Measurements from ENCODE around the gene HSFX3.
"Not testable (repeated sequence)": the region's sequence is repeated elsewhere in the genome, so short reads cannot be mapped to it uniquely, and the experiment has no call there.

Gene HSFX3

GRCh38 chrX:149568701-149569296 lies 19.1 kb upstream of the HSFX3 start:
- Histone ChIP-seq H3K4me3 (ENCODE audit: low read depth, low read length) (no peak overlapping the region), H3K9ac (ENCODE audit: low read depth, low read length) (no peak overlapping the region), H3K4me1 (ENCODE audit: control insufficient read depth, insufficient read depth, low read length) (no peaks in the 10 kb centered on the region), H3K9me3 (ENCODE audit: control insufficient read depth, insufficient read depth, low read length) (no peaks in the 10 kb centered on the region), H3K36me3 (ENCODE audit: control insufficient read depth, insufficient read depth, low read length) (no peaks in the 10 kb centered on the region), H3K27me3 (ENCODE audit: control insufficient read depth, insufficient read depth, low read length) (no peaks in the 10 kb centered on the region)

DNA sequence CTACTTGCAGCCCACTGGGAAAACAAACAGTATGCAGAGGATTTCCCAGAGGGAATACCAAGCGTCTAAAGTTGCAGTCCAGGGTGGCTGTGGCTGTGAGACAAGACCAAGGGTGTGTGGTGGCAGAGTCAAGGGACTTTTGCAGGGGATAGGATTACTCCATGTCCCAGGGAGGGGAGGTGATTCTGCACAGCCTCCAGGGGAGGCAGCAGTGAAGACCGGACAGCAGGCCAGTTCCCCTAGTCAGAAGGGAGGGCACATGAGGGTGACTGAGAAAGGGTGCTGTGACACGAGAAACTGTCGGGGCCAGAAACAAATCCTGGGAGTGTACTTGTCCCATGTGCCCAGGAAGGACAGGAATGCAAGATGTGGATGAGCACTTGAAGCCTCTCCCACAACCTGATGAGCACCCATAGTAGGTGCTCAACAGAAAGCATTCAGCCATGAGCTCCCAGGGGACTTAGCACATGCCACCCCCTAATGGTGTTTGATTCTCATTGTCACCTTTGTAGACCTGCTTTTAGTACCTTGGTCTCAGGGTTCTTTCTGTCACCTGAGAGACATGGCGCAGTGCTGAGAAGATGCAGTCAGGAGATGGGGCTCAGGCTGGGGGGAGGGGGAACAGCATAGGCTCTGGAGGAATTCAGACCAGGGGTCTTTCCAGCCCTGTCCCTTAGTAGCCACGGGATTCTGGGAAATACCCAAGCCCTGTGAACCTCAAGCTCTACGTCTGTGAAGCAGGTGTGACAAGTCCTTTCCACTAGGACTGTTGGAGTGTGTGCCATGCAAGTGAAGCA lies 18.1 kb upstream of the HSFX3 start:
- H3K4me3 ChIP-seq (ENCODE audit: low read depth, low read length) = no peak overlapping the region
- H3K9ac ChIP-seq (ENCODE audit: low read depth, low read length) = no peak overlapping the region
- H3K27me3 ChIP-seq (ENCODE audit: control insufficient read depth, insufficient read depth, low read length) = no peaks in the 10 kb centered on the region
- H3K36me3 ChIP-seq (ENCODE audit: control insufficient read depth, insufficient read depth, low read length) = no peaks in the 10 kb centered on the region
- H3K4me1 ChIP-seq (ENCODE audit: control insufficient read depth, insufficient read depth, low read length) = no peaks in the 10 kb centered on the region
- peaks cover 6% of the 10 kb centered on the region for H3K9me3 ChIP-seq (ENCODE audit: control insufficient read depth, insufficient read depth, low read length)

DNA sequence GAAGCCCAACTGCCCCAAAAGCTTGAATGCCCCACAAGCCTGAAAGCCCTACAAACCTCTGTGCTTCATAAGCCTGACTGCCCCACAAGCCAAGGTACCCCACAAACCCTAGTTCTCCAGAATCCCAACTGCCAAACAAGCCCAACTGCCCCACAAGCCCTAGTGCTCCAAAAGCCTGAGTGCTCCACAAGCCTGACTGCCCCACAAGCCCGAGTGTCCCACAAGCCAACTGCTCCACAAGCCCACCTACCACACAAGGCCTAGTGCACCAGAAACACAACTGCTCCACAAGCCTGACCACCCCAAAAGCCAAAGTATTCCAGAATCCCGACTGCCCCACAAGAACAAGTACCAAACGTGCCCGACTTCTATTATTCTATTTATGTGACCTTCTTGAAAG lies 13.6 kb upstream of the HSFX3 start:
- no peak overlapping the region for H3K9ac ChIP-seq (ENCODE audit: low read depth, low read length)
- H3K4me1 ChIP-seq (ENCODE audit: control insufficient read depth, insufficient read depth, low read length) = no peaks in the 10 kb centered on the region
- H3K36me3 ChIP-seq (ENCODE audit: control insufficient read depth, insufficient read depth, low read length) = no peaks in the 10 kb centered on the region
- H3K4me3 ChIP-seq (ENCODE audit: low read depth, low read length) = no peak overlapping the region
- H3K27me3 ChIP-seq (ENCODE audit: control insufficient read depth, insufficient read depth, low read length) = no peaks in the 10 kb centered on the region
- peaks cover 6% of the 10 kb centered on the region for H3K9me3 ChIP-seq (ENCODE audit: control insufficient read depth, insufficient read depth, low read length)

DNA sequence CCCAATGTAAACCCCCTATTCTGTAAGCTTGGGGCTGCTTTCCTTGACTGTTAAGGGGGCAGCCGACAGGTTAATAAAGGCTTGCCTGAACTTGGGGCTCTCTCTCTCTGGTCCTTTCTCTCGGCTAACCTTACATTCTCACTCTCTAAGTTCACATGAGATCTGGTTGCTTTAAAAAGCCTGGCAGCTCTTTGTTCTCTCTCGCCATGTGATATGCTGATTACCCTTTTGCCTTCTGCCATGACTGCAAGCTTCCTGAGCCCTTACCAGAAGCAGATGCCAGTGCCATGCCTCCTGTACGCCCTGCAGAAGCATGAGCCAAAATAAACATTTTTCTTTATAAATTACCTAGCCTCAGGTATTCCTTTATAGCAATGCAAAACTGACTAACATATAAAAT lies 5.5 kb upstream of the HSFX3 start:
- not testable (repeated sequence) for H3K27me3 ChIP-seq (ENCODE audit: control insufficient read depth, insufficient read depth, low read length); H3K36me3 ChIP-seq (ENCODE audit: control insufficient read depth, insufficient read depth, low read length); H3K4me1 ChIP-seq (ENCODE audit: control insufficient read depth, insufficient read depth, low read length); H3K4me3 ChIP-seq (ENCODE audit: low read depth, low read length); H3K9ac ChIP-seq (ENCODE audit: low read depth, low read length); H3K9me3 ChIP-seq (ENCODE audit: control insufficient read depth, insufficient read depth, low read length)

DNA sequence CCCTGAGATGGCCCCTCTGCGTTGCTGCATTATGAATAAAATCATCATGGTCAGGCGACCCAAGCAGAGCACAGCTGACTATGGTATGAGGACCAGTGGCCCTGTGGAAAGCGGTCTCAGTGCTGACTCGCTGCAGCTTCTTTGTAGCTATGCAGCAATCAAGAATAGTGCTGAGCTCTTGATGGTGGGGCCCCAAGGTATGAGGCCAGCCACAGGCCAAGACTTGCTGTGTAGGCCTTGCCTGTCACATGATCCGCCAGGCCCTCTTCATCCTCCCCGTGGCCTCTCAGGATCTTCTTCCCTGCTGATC lies 2.2 kb upstream of the HSFX3 start:
- not testable (repeated sequence) for H3K4me3 ChIP-seq (ENCODE audit: low read depth, low read length); H3K4me1 ChIP-seq (ENCODE audit: control insufficient read depth, insufficient read depth, low read length); H3K27me3 ChIP-seq (ENCODE audit: control insufficient read depth, insufficient read depth, low read length); H3K9ac ChIP-seq (ENCODE audit: low read depth, low read length); H3K36me3 ChIP-seq (ENCODE audit: control insufficient read depth, insufficient read depth, low read length); H3K9me3 ChIP-seq (ENCODE audit: control insufficient read depth, insufficient read depth, low read length)

- H3K4me3 ChIP-seq (ENCODE audit: low read depth, low read length); H3K9me3 ChIP-seq (ENCODE audit: control insufficient read depth, insufficient read depth, low read length); H3K27me3 ChIP-seq (ENCODE audit: control insufficient read depth, insufficient read depth, low read length); H3K9ac ChIP-seq (ENCODE audit: low read depth, low read length); H3K4me1 ChIP-seq (ENCODE audit: control insufficient read depth, insufficient read depth, low read length); H3K36me3 ChIP-seq (ENCODE audit: control insufficient read depth, insufficient read depth, low read length): not testable (repeated sequence)
These were observed 1.7 kb upstream of the HSFX3 start for GRCh38 chrX:149551245-149551938.

GRCh38 chrX:149550454-149550853 lies 730 bp upstream of the HSFX3 start:
- H3K9ac ChIP-seq (ENCODE audit: low read depth, low read length); H3K4me3 ChIP-seq (ENCODE audit: low read depth, low read length); H3K4me1 ChIP-seq (ENCODE audit: control insufficient read depth, insufficient read depth, low read length); H3K36me3 ChIP-seq (ENCODE audit: control insufficient read depth, insufficient read depth, low read length); H3K9me3 ChIP-seq (ENCODE audit: control insufficient read depth, insufficient read depth, low read length); H3K27me3 ChIP-seq (ENCODE audit: control insufficient read depth, insufficient read depth, low read length): not testable (repeated sequence)

DNA sequence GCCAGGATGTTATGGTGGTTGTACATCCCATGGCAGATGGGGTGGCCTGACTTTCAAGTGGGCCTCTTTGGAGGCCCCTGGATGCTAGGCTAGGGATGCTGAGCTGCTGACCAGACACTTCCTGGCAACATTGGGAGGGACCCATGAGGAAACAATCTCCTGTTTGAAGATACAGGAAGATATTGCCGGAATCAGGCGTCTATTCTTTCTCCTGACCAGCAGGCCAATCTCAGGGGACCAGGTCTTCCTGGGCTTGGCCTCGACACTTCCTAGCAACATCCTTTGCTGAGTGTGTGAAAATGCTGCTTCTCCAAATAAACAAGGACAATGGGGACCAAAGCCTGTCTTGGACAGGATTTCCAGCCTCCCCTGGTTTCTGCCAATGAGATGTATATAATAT lies 1.9 kb downstream of the HSFX3 start:
- H3K9me3 ChIP-seq (ENCODE audit: control insufficient read depth, insufficient read depth, low read length); H3K9ac ChIP-seq (ENCODE audit: low read depth, low read length); H3K4me1 ChIP-seq (ENCODE audit: control insufficient read depth, insufficient read depth, low read length); H3K4me3 ChIP-seq (ENCODE audit: low read depth, low read length); H3K27me3 ChIP-seq (ENCODE audit: control insufficient read depth, insufficient read depth, low read length); H3K36me3 ChIP-seq (ENCODE audit: control insufficient read depth, insufficient read depth, low read length): not testable (repeated sequence)

DNA sequence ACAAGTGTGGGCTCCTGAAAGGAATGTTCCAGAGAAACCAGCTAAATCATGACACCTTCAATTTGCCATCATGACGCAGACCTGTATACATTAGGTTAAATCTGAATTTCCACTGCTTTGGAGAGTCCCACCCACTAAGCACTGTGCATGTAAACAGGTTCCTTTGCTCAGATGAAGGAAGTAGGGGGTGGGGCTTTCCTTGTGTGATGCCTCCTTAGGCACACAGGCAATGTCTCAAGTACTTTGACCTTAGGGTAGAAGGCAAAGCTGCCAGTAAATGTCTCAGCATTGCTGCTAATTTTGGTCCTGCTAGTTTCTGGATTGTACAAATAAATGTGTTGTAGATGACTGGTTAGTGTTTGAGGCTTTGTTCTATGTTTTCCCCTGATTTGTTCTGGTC lies 2.8 kb downstream of the HSFX3 start:
- H3K27me3 ChIP-seq (ENCODE audit: control insufficient read depth, insufficient read depth, low read length); H3K36me3 ChIP-seq (ENCODE audit: control insufficient read depth, insufficient read depth, low read length); H3K9me3 ChIP-seq (ENCODE audit: control insufficient read depth, insufficient read depth, low read length); H3K4me1 ChIP-seq (ENCODE audit: control insufficient read depth, insufficient read depth, low read length); H3K9ac ChIP-seq (ENCODE audit: low read depth, low read length); H3K4me3 ChIP-seq (ENCODE audit: low read depth, low read length): not testable (repeated sequence)

- H3K4me3 ChIP-seq (ENCODE audit: low read depth, low read length); H3K9me3 ChIP-seq (ENCODE audit: control insufficient read depth, insufficient read depth, low read length); H3K27me3 ChIP-seq (ENCODE audit: control insufficient read depth, insufficient read depth, low read length); H3K36me3 ChIP-seq (ENCODE audit: control insufficient read depth, insufficient read depth, low read length); H3K4me1 ChIP-seq (ENCODE audit: control insufficient read depth, insufficient read depth, low read length); H3K9ac ChIP-seq (ENCODE audit: low read depth, low read length): not testable (repeated sequence)
These were observed 3.9 kb downstream of the HSFX3 start for GRCh38 chrX:149545545-149546543.

GRCh38 chrX:149541521-149542047 lies 8.1 kb downstream of the HSFX3 start:
- Histone ChIP-seq H3K27me3 (ENCODE audit: control insufficient read depth, insufficient read depth, low read length) (peaks cover 3% of the 10 kb centered on the region), H3K4me3 (ENCODE audit: low read depth, low read length) (peak overlapping the region; percentile 71), H3K9ac (ENCODE audit: low read depth, low read length) (no peak overlapping the region), H3K9me3 (ENCODE audit: control insufficient read depth, insufficient read depth, low read length) (no peaks in the 10 kb centered on the region), H3K36me3 (ENCODE audit: control insufficient read depth, insufficient read depth, low read length) (no peaks in the 10 kb centered on the region), H3K4me1 (ENCODE audit: control insufficient read depth, insufficient read depth, low read length) (no peaks in the 10 kb centered on the region)
